IPS-18a (cell line): ENCODE measurements around the gene GPR4.
A peak's percentile ranks its signal among the peaks of the same experiment; 100 is the strongest.

Experiments
- H3K27ac ChIP-seq: one replicate; pipeline ENCODE4 v1.5.1; 2013; ENCODE audit warnings: low read length
- H3K27me3 ChIP-seq: one replicate; pipeline ENCODE4 v1.6.1; 2013; ENCODE audit warnings: mild to moderate bottlenecking, low read length; ENCODE audit not compliant: control insufficient read depth, insufficient read depth
- H3K36me3 ChIP-seq: one replicate; pipeline ENCODE4 v1.6.1; 2013; ENCODE audit warnings: low read depth, low read length; ENCODE audit not compliant: control insufficient read depth
- H3K4me1 ChIP-seq: one replicate; pipeline ENCODE4 v1.6.1; 2013; ENCODE audit warnings: low read depth, low read length; ENCODE audit not compliant: control insufficient read depth
- H3K4me3 ChIP-seq: one replicate; pipeline ENCODE4 v1.5.1; 2013; ENCODE audit warnings: low read length
- H3K9ac ChIP-seq: one replicate; pipeline ENCODE4 v1.6.1; 2013; ENCODE audit warnings: mild to moderate bottlenecking, low read length, moderate library complexity
- H3K9me3 ChIP-seq: one replicate; pipeline ENCODE4 v1.6.1; 2013; ENCODE audit warnings: low read depth, low read length; ENCODE audit not compliant: control insufficient read depth

The GPR4 gene

GRCh38 chr19:45597425-45598111 is 4.4 kb downstream of the GPR4 start:
- Histone ChIP-seq H3K9ac (no peak overlapping the region), H3K36me3 (no peaks in the 10 kb centered on the region), H3K9me3 (no peaks in the 10 kb centered on the region), H3K27ac (no peak overlapping the region), H3K4me3 (peak overlapping the region; percentile 72), H3K4me1 (peaks cover 25% of the 10 kb centered on the region), H3K27me3 (peaks cover 68% of the 10 kb centered on the region)

GRCh38 chr19:45595814-45596213 is 6.2 kb downstream of the GPR4 start:
- Histone ChIP-seq H3K9me3 (no peaks in the 10 kb centered on the region), H3K9ac (no peak overlapping the region), H3K4me1 (peaks cover 25% of the 10 kb centered on the region), H3K4me3 (no peak overlapping the region), H3K27ac (no peak overlapping the region), H3K27me3 (peaks cover 67% of the 10 kb centered on the region), H3K36me3 (no peaks in the 10 kb centered on the region)

GRCh38 chr19:45593520-45593919 is 8.5 kb downstream of the GPR4 start:
- Histone ChIP-seq H3K27ac (no peak overlapping the region), H3K9ac (no peak overlapping the region), H3K27me3 (peaks cover 57% of the 10 kb centered on the region), H3K9me3 (no peaks in the 10 kb centered on the region), H3K4me3 (no peak overlapping the region), H3K4me1 (peaks cover 10% of the 10 kb centered on the region), H3K36me3 (no peaks in the 10 kb centered on the region)

- peaks cover under 1% of the 10 kb centered on the region for H3K4me1 ChIP-seq
- H3K27me3 ChIP-seq, result peaks cover 45% of the 10 kb centered on the region
- H3K9ac ChIP-seq, result no peak overlapping the region
- H3K9me3 ChIP-seq, result no peaks in the 10 kb centered on the region
- no peak overlapping the region for H3K27ac ChIP-seq
- H3K4me3 ChIP-seq, result no peak overlapping the region
- H3K36me3 ChIP-seq, result no peaks in the 10 kb centered on the region
Measured at GRCh38 chr19:45592366-45592765, 9.6 kb downstream of the GPR4 start.

GRCh38 chr19:45591638-45592005 is 10.4 kb downstream of the GPR4 start:
- Histone ChIP-seq H3K9ac (no peak overlapping the region), H3K27me3 (peaks cover 38% of the 10 kb centered on the region), H3K4me3 (no peak overlapping the region), H3K9me3 (no peaks in the 10 kb centered on the region), H3K36me3 (no peaks in the 10 kb centered on the region), H3K27ac (no peak overlapping the region), H3K4me1 (no peaks in the 10 kb centered on the region)

GRCh38 chr19:45591004-45591637 is 10.9 kb downstream of the GPR4 start:
- no peaks in the 10 kb centered on the region for H3K4me1 ChIP-seq
- H3K4me3 ChIP-seq, result no peak overlapping the region
- peaks cover 33% of the 10 kb centered on the region for H3K27me3 ChIP-seq
- H3K9ac ChIP-seq, result no peak overlapping the region
- H3K36me3 ChIP-seq, result no peaks in the 10 kb centered on the region
- no peak overlapping the region for H3K27ac ChIP-seq
- no peaks in the 10 kb centered on the region for H3K9me3 ChIP-seq

- H3K9ac ChIP-seq, result no peak overlapping the region
- H3K9me3 ChIP-seq, result no peaks in the 10 kb centered on the region
- H3K27ac ChIP-seq, result no peak overlapping the region
- no peak overlapping the region for H3K4me3 ChIP-seq
- H3K36me3 ChIP-seq, result no peaks in the 10 kb centered on the region
- no peaks in the 10 kb centered on the region for H3K4me1 ChIP-seq
- peaks cover 33% of the 10 kb centered on the region for H3K27me3 ChIP-seq
Measured at GRCh38 chr19:45590300-45591003, 11.6 kb downstream of the GPR4 start.

- H3K9ac ChIP-seq, result no peak overlapping the region
- H3K4me3 ChIP-seq, result no peak overlapping the region
- no peaks in the 10 kb centered on the region for H3K4me1 ChIP-seq
- peaks cover 33% of the 10 kb centered on the region for H3K27me3 ChIP-seq
- H3K36me3 ChIP-seq, result no peaks in the 10 kb centered on the region
- H3K27ac ChIP-seq, result no peak overlapping the region
- no peaks in the 10 kb centered on the region for H3K9me3 ChIP-seq
Measured at GRCh38 chr19:45589768-45590167, 12.2 kb downstream of the GPR4 start.

GRCh38 chr19:45587873-45588272 is 14.1 kb downstream of the GPR4 start:
- Histone ChIP-seq H3K27me3 (peaks cover 32% of the 10 kb centered on the region), H3K27ac (no peak overlapping the region), H3K9ac (no peak overlapping the region), H3K36me3 (no peaks in the 10 kb centered on the region), H3K4me3 (no peak overlapping the region), H3K4me1 (no peaks in the 10 kb centered on the region), H3K9me3 (no peaks in the 10 kb centered on the region)

GRCh38 chr19:45585158-45585577 is 16.8 kb downstream of the GPR4 start:
- no peaks in the 10 kb centered on the region for H3K9me3 ChIP-seq
- no peak overlapping the region for H3K9ac ChIP-seq
- H3K36me3 ChIP-seq, result no peaks in the 10 kb centered on the region
- H3K27me3 ChIP-seq, result peaks cover 6% of the 10 kb centered on the region
- no peaks in the 10 kb centered on the region for H3K4me1 ChIP-seq
- peak overlapping the region; percentile 60 for H3K27ac ChIP-seq
- H3K4me3 ChIP-seq, result peak overlapping the region; percentile 93

GRCh38 chr19:45584332-45585157 is 17.5 kb downstream of the GPR4 start, which contains the start of gene OPA3:
Gene OPA3 (minus strand): TSS chr19:45584802. CDS start chr19:45584764, 38 bp downstream.
- Histone ChIP-seq H3K27ac (peak within 1 kb of the TSS; percentile 87), H3K36me3 (no peaks in the 10 kb centered on the region), H3K9ac (peak within 1 kb of the TSS; percentile 85), H3K27me3 (peaks cover under 1% of the 10 kb centered on the region), H3K9me3 (no peaks in the 10 kb centered on the region), H3K4me3 (peak within 1 kb of the TSS; percentile 93), H3K4me1 (no peaks in the 10 kb centered on the region)
